GM19455 (cell line): ENCODE data around the gene ACTN2.

Experiments
- ATAC-seq: cut with Tn5 transposase; IDR thresholded peaks from one replicate; pipeline ENCODE4 v1.9.1; 2021; ENCODE audit not compliant: unreplicated experiment

The ACTN2 gene

GRCh38 chr1:236734141-236734765, 48.0 kb downstream of the ACTN2 start:
- no peak for ATAC-seq

- no peak for ATAC-seq
These were observed 50.5 kb downstream of the ACTN2 start for GRCh38 chr1:236736761-236737160.

GRCh38 chr1:236741753-236742152, 55.5 kb downstream of the ACTN2 start:
- ATAC-seq, result no peak

- ATAC-seq, result no peak
These were observed 56.3 kb downstream of the ACTN2 start for GRCh38 chr1:236742421-236743160.

- ATAC-seq, result no peak
These were observed 58.2 kb downstream of the ACTN2 start for GRCh38 chr1:236744533-236744932.

- ATAC-seq, result no peak
These were observed 60.5 kb downstream of the ACTN2 start for GRCh38 chr1:236746785-236747184.

GRCh38 chr1:236747311-236747985, 61.1 kb downstream of the ACTN2 start:
- no peak for ATAC-seq

GRCh38 chr1:236748268-236748870, 62.1 kb downstream of the ACTN2 start:
- no peak for ATAC-seq

- no peak for ATAC-seq
These were observed 64.6 kb downstream of the ACTN2 start for GRCh38 chr1:236750928-236751327.

- no peak for ATAC-seq
These were observed 65.1 kb downstream of the ACTN2 start for GRCh38 chr1:236751385-236751784.

- ATAC-seq, result no peak
These were observed 65.6 kb downstream of the ACTN2 start for GRCh38 chr1:236751935-236752334.

- no peak for ATAC-seq
These were observed 67.2 kb downstream of the ACTN2 start for GRCh38 chr1:236753516-236753915.

- ATAC-seq, result no peak
These were observed 67.7 kb downstream of the ACTN2 start for GRCh38 chr1:236753964-236754363.

- ATAC-seq, result no peak
These were observed 68.4 kb downstream of the ACTN2 start for GRCh38 chr1:236754525-236755210.

- no peak for ATAC-seq
These were observed 71.3 kb downstream of the ACTN2 start for GRCh38 chr1:236757640-236758039.

- no peak for ATAC-seq
These were observed 73.1 kb downstream of the ACTN2 start for GRCh38 chr1:236759252-236759859.

GRCh38 chr1:236760480-236760879, 74.2 kb downstream of the ACTN2 start:
- ATAC-seq, result no peak

GRCh38 chr1:236760986-236761385, 74.7 kb downstream of the ACTN2 start:
- no peak for ATAC-seq

GRCh38 chr1:236761397-236762132, 75.3 kb downstream of the ACTN2 start:
- ATAC-seq, result no peak

- ATAC-seq, result no peak
These were observed 76.1 kb downstream of the ACTN2 start for GRCh38 chr1:236762410-236762809.
